ENCODE measurements around the gene TTLL8.

DNA sequence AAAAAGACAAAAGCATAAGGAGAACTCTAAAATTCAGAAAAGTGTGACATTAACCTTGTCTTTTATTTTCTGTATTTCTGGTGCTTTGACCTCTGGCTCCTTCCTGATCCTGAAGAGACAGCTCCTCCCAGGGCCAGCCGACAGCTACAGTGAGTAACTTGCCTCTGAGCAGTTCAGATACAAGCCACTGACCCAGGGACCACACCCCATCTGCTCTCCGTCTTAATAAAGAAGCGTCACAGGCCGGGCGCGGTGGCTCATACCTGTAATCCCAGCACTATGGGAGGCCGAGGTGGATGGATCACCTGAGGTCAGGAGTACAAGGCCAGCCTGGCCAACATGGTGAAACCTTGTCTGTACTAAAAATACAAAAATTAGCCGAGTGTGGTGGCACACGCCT lies 20.7 kb upstream of the TTLL8 start:
- TF ChIP-seq, protein P1, sequence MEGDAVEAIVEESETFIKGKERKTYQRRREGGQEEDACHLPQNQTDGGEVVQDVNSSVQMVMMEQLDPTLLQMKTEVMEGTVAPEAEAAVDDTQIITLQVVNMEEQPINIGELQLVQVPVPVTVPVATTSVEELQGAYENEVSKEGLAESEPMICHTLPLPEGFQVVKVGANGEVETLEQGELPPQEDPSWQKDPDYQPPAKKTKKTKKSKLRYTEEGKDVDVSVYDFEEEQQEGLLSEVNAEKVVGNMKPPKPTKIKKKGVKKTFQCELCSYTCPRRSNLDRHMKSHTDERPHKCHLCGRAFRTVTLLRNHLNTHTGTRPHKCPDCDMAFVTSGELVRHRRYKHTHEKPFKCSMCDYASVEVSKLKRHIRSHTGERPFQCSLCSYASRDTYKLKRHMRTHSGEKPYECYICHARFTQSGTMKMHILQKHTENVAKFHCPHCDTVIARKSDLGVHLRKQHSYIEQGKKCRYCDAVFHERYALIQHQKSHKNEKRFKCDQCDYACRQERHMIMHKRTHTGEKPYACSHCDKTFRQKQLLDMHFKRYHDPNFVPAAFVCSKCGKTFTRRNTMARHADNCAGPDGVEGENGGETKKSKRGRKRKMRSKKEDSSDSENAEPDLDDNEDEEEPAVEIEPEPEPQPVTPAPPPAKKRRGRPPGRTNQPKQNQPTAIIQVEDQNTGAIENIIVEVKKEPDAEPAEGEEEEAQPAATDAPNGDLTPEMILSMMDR (IDR thresholded peaks at IDR 0.05): no peak
- TF ChIP-seq POLR2A (IDR thresholded peaks at IDR 0.05): no peak

Measured in heart left ventricle (tissue), 13 donors.